Measurements from ENCODE around the gene SLC8A1. TPM values are rescaled to one million over a fixed set of nuclear protein-coding genes. Genes with fewer than 3 reads are reported as not detected.

Gene SLC8A1
- total RNA-seq, 4 donors from 2014 or later, result 8.1 to 22.9 (median 9.3) TPM

GRCh38 chr2:40120026-40120425 is 331.9 kb downstream of the SLC8A1 start:
- H3K4me1 ChIP-seq, result no peaks in the 10 kb centered on the region
- whole genome bisulfite sequencing, 2 donors, result 91 to 100% methylated on average over 3 of the region's 3 CpGs
- no peak overlapping the region for H3K27ac ChIP-seq
- TF ChIP-seq POLR2A (IDR thresholded peaks at IDR 0.05), result no peak
- TF ChIP-seq EP300 (IDR thresholded peaks at IDR 0.05), result no peak
- no peak for TF ChIP-seq CTCF (IDR thresholded peaks at IDR 0.05)
- H3K36me3 ChIP-seq, result no peaks in the 10 kb centered on the region
- H3K9me3 ChIP-seq, result no peaks in the 10 kb centered on the region
- H3K27me3 ChIP-seq, result no peaks in the 10 kb centered on the region
- no peak overlapping the region for H3K4me3 ChIP-seq
- DNase-seq (ENCODE audit: low spot score in 2 of 2), result no peak

- TF ChIP-seq CTCF (IDR thresholded peaks at IDR 0.05) (no peak), POLR2A (IDR thresholded peaks at IDR 0.05) (no peak), EP300 (IDR thresholded peaks at IDR 0.05) (no peak)
- 85 to 89% methylated on average over 3 of the region's 3 CpGs for WGBS, 2 donors
- H3K36me3 ChIP-seq, result no peaks in the 10 kb centered on the region
- no peak for DNase-seq (ENCODE audit: low spot score in 2 of 2)
- no peaks in the 10 kb centered on the region for H3K4me1 ChIP-seq
- no peaks in the 10 kb centered on the region for H3K9me3 ChIP-seq
- no peak overlapping the region for H3K4me3 ChIP-seq
- H3K27me3 ChIP-seq, result no peaks in the 10 kb centered on the region
- no peak overlapping the region for H3K27ac ChIP-seq
Observed at GRCh38 chr2:40118622-40119021, 333.3 kb downstream of the SLC8A1 start.

- 92 to 93% methylated on average over 4 of the region's 4 CpGs for WGBS, 2 donors
- no peak for DNase-seq (ENCODE audit: low spot score in 2 of 2)
- no peaks in the 10 kb centered on the region for H3K27me3 ChIP-seq
Observed at GRCh38 chr2:40115894-40116293, 336.0 kb downstream of the SLC8A1 start.

GRCh38 chr2:40115348-40115747 is 336.5 kb downstream of the SLC8A1 start:
- WGBS, 2 donors, result 91 to 97% methylated on average over 12 of the region's 12 CpGs

More at GRCh38 chr2:40115894-40116293, 336.0 kb downstream of the SLC8A1 start:
- no peak overlapping the region for H3K27ac ChIP-seq
- no peaks in the 10 kb centered on the region for H3K4me1 ChIP-seq
- H3K9me3 ChIP-seq, result no peaks in the 10 kb centered on the region
- no peaks in the 10 kb centered on the region for H3K36me3 ChIP-seq
- no peak overlapping the region for H3K4me3 ChIP-seq
- no peak for TF ChIP-seq POLR2A (IDR thresholded peaks at IDR 0.05)
- no peak for TF ChIP-seq EP300 (IDR thresholded peaks at IDR 0.05)
- TF ChIP-seq CTCF (IDR thresholded peaks at IDR 0.05), result no peak

GRCh38 chr2:40113997-40114396 is 337.9 kb downstream of the SLC8A1 start:
- Histone ChIP-seq H3K27ac (no peak overlapping the region), H3K4me3 (no peak overlapping the region), H3K36me3 (no peaks in the 10 kb centered on the region), H3K9me3 (no peaks in the 10 kb centered on the region), H3K4me1 (no peaks in the 10 kb centered on the region), H3K27me3 (no peaks in the 10 kb centered on the region)
- WGBS, 2 donors, result 95 to 97% methylated on average over 4 of the region's 4 CpGs
- TF ChIP-seq POLR2A (IDR thresholded peaks at IDR 0.05), result no peak
- no peak for TF ChIP-seq EP300 (IDR thresholded peaks at IDR 0.05)
- TF ChIP-seq CTCF (IDR thresholded peaks at IDR 0.05), result no peak
- DNase-seq (ENCODE audit: low spot score in 2 of 2), result no peak

More at GRCh38 chr2:40115348-40115747, 336.5 kb downstream of the SLC8A1 start:
- Histone ChIP-seq H3K36me3 (no peaks in the 10 kb centered on the region), H3K4me3 (no peak overlapping the region), H3K27ac (no peak overlapping the region), H3K9me3 (no peaks in the 10 kb centered on the region), H3K27me3 (no peaks in the 10 kb centered on the region), H3K4me1 (no peaks in the 10 kb centered on the region)
- TF ChIP-seq EP300 (IDR thresholded peaks at IDR 0.05), result no peak
- no peak for TF ChIP-seq CTCF (IDR thresholded peaks at IDR 0.05)
- TF ChIP-seq POLR2A (IDR thresholded peaks at IDR 0.05), result no peak
- DNase-seq (ENCODE audit: low spot score in 2 of 2), result no peak

Measured in tibial nerve (tissue), 4 donors.